ENCODE results near the gene ZBTB20.

The ZBTB20 gene

GRCh38 chr3:114953215-114953799 lies 193.8 kb downstream of the ZBTB20 start:
- ATAC-seq, result no peak
- TF ChIP-seq CSRNP3 (CRISPR knock-in tag; IDR thresholded peaks at IDR 0.05) (no peak), RARB (CRISPR knock-in tag; IDR thresholded peaks at IDR 0.05) (no peak), TSHZ2 (CRISPR knock-in tag; IDR thresholded peaks at IDR 0.05) (no peak), POU6F1 (CRISPR knock-in tag; IDR thresholded peaks at IDR 0.05; ENCODE audit: borderline replicate concordance, low read depth) (no peak), ZFP3 (CRISPR knock-in tag; IDR thresholded peaks at IDR 0.05) (no peak), CSDC2 (CRISPR knock-in tag; IDR thresholded peaks at IDR 0.05) (no peak), OSR1 (CRISPR knock-in tag; IDR thresholded peaks at IDR 0.05) (no peak), ISL1 (CRISPR knock-in tag; IDR thresholded peaks at IDR 0.05) (no peak), ARNTL (CRISPR knock-in tag; IDR thresholded peaks at IDR 0.05; ENCODE audit: borderline replicate concordance, low read depth) (no peak)

- ATAC-seq, result no peak
- TF ChIP-seq GLIS3 (CRISPR knock-in tag; IDR thresholded peaks at IDR 0.05) (no peak), CREB5 (CRISPR knock-in tag; IDR thresholded peaks at IDR 0.05; ENCODE audit: low read depth) (no peak), RARB (CRISPR knock-in tag; IDR thresholded peaks at IDR 0.05) (no peak), OSR1 (CRISPR knock-in tag; IDR thresholded peaks at IDR 0.05) (no peak), CSRNP3 (CRISPR knock-in tag; IDR thresholded peaks at IDR 0.05) (no peak)
Observed at GRCh38 chr3:114942773-114943172, 204.3 kb downstream of the ZBTB20 start.

GRCh38 chr3:114941626-114942309 lies 205.3 kb downstream of the ZBTB20 start:
- no peak for ATAC-seq

GRCh38 chr3:114939920-114940319 lies 207.2 kb downstream of the ZBTB20 start:
- TF ChIP-seq CSDC2 (CRISPR knock-in tag; IDR thresholded peaks at IDR 0.05) (no peak), ZC3H10 (CRISPR knock-in tag; IDR thresholded peaks at IDR 0.05) (no peak), CSRNP3 (CRISPR knock-in tag; IDR thresholded peaks at IDR 0.05) (no peak), TSHZ2 (CRISPR knock-in tag; IDR thresholded peaks at IDR 0.05) (no peak)
- ATAC-seq, result no peak

More at GRCh38 chr3:114941626-114942309, 205.3 kb downstream of the ZBTB20 start:
- TF ChIP-seq CSRNP3 (CRISPR knock-in tag; IDR thresholded peaks at IDR 0.05) (no peak), ISL1 (CRISPR knock-in tag; IDR thresholded peaks at IDR 0.05) (no peak)

Measured in SK-N-SH treated with all-trans-retinoic acid at 6 μM for 48 hours (cell line).